HG03108 (cell line): Measurements from ENCODE around the gene SRGAP3.

Experiments
- ATAC-seq: cut with Tn5 transposase; IDR thresholded peaks from one replicate; pipeline ENCODE4 v1.9.1; 2021; ENCODE audit warnings: moderate library complexity; ENCODE audit not compliant: unreplicated experiment

Gene SRGAP3

DNA sequence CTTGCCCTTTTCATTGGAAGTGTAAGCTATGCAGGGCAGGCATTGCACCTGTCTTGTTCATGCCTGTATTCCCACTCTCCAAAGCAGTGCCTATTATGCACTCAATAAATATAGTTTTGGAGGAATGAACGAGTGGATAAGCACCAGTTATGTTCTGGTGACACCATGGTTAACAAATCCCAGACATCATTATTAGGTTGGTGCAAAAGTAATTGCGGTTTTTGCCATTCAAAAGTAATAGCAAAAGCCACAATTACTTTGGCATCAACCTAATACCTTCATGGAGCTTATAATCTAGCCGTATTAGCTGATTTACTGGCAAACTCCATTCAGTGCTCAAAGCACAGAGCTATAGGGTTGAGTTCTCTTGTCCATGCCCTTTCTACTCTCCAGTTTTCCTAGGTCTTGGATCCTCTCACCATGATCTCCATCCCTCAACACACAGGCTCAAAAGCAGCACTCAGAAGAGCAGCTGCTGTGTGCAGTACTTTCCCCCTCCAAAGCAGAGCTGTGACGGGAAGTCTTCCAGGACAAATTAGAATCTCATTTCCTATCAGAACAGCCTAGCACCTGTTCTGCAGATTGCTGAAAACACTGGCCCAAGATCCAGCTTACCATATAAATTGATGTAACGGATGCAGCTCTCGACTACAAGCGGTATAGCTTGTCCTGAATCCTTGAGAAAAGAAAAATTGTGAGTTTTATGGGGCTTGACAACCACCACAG is 223.0 kb downstream of the SRGAP3 start:
- no peak for ATAC-seq

DNA sequence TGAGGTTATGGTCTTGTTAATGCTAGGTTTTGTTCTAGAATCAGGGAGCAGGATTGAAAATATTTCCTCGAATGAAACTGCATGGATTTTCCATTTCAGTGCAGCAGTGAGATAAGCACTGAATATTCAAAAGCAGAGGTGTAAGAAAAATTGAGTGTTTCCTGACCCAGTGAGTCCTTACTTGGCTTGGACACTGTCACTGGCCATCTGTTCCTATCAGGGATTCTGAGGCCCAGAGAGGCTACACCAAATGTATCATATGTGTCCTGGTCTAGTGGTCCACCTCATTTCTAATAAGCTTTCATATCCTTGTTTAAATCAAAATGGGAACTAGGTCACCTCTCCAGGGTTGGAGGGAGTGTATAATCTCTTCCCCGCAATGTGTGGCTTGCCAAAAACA is 225.1 kb downstream of the SRGAP3 start:
- ATAC-seq: no peak

DNA sequence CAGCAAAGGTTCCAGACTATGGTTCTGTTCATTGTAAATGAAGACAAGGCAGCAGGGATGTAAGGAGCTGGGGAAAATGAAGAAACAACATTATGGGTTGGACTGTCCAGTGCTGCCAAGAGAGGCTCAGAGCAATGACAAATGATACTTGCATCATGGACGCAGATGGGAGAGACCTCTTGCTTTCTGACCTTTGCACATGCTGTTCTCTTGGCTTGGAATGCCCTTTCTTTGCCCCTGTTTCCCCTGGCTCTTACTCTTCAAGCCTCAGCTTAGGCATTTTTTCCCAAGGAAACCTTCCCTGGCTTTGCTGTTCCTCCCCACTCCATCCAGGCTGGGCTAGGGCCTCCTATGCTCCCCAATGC is 226.2 kb downstream of the SRGAP3 start:
- ATAC-seq: no peak

DNA sequence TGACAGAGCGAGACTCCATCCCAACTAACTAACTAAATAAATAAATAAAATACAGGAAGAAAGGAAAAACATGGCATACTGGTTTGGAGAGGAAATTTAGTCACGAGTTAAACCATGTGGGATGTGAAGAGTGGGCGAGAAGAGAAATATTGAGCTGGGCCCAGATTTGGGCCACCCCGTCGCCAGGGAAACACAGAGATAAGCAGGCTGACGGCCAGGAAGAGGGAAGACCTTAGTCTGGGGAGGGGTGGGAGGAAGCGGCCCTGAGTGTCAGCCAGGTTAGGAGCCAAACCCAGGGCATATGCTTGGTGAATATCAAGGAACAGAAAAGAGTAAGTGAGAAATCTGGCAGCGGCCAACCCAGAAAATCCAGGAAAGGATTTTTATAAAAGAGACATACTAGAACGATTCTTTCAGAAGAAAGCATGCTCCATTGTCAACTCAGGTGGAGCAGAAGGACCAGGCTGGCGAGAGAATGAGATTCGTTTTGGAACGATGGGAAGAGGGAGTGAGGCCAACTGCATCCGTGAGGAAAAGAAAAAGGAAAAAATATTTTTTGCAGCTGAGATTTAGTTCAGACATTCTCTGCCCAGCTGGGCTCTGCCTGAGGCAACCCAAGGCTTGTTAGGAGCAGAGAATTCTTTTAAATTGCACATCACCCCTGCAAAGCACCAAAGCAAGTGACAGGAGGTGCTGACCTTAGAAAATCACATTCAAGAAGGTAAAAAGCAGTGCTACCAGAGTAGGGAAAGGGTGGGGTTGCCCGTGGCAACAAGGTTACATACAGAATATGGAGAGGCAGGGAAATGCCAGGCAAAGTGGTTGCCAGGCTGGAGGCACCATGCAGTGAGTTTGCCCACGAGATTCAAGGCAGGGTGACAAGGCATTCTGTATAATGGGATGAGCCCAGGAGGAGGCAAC is 226.9 kb downstream of the SRGAP3 start:
- no peak for ATAC-seq

DNA sequence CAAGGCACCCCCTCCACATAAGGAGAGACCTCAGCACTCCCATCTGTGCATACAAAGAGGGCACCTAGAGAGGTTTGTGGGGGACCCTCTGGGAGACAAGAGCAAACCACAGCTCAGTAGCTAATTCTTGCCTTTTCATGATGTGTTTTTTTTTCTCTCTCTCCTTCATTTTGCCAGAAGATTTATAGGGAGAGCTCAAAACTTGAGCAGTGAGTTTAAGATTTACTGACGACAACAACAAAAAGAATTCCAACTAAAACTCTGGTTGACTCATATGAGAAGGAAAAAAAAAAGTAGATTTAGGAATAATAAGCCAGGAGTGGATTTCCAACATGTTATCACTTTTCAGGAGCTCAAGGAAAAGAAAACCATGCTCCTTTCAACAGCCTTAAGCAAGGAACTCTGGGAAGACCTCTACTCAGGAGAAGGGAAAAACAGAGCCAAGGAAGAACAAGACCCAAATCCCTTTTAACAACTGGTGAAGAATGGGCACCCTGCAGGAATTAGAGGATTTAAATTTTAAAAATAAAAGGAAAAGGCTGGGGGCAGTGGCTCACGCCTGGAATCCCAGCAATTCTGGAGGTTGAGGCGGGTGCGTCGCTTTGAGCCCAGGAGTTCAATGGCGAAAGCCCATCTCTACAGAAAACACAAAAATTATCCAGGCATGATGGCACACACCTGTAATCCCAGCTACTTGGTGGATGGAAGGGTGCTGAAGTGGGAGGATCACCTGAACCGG is 228.0 kb downstream of the SRGAP3 start:
- ATAC-seq: no peak

DNA sequence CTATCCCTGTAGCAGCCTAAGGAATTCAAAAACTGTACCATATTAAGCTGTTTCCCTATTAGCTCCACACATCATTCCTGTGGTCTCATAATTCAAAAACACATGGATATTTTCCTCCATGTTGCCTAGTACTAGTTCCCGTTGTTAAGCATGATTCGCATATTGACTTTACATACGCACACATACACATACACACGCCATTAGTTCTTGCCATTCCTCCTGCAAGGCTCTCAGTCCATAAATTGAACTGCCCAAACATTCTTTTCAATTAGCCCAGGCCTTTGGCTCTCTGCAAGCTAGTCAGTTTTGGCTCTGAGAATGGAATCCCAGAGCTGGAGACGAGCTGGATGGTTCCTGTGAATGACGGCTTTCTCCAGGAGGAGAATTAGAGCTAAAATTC is 229.0 kb downstream of the SRGAP3 start:
- no peak for ATAC-seq

DNA sequence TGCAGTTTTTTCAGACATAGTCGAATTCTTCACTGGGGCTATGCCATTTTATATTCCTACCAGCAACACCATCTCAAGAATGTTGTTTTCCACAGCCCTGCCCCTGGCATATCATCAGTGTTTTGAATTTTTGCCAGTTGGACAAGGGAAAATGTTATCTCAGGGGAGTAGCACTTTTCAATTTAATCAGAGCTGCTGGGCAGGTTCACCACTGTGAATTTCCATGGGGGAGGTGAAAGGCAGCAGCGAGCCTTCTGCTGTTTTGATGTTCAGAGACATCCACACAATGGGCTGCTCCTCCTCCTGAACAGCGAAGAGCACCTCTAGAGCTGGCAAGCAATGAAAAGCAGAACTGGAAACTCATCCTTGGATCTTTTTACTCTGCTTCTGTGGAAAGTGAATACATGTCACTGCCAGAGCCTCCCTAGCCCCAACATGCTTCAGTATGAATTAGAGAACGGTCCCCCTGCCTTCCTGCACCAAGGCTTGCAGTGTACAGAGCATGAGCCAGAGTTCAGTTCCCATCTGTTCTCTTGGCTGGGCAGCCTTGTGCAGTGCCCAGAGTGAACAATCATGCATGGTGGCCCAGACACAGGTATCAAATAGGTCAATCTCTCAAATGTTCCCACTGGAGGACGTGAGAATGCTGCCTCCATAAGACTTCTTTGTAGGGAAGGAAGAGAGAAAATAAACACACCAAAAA is 230.0 kb downstream of the SRGAP3 start:
- no peak for ATAC-seq

DNA sequence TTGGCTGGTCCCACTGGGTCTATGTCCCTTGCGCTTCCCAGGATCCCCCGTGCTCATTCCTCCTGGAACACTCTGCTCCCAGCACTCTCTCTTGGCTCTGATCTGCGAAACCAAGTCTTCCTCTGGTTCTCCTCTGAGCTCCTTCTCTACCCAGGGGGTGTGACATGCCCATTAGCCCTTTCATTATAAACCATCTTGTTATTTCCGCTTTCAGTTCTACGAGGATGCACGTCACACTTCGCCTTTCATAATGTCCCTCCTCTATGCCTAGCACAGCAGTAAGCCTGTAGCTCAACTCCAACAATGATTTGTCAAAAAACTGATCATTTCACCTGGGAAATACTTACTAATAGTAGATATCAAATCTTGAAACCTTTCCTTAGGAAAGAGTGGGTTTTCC is 234.2 kb downstream of the SRGAP3 start:
- no peak for ATAC-seq

DNA sequence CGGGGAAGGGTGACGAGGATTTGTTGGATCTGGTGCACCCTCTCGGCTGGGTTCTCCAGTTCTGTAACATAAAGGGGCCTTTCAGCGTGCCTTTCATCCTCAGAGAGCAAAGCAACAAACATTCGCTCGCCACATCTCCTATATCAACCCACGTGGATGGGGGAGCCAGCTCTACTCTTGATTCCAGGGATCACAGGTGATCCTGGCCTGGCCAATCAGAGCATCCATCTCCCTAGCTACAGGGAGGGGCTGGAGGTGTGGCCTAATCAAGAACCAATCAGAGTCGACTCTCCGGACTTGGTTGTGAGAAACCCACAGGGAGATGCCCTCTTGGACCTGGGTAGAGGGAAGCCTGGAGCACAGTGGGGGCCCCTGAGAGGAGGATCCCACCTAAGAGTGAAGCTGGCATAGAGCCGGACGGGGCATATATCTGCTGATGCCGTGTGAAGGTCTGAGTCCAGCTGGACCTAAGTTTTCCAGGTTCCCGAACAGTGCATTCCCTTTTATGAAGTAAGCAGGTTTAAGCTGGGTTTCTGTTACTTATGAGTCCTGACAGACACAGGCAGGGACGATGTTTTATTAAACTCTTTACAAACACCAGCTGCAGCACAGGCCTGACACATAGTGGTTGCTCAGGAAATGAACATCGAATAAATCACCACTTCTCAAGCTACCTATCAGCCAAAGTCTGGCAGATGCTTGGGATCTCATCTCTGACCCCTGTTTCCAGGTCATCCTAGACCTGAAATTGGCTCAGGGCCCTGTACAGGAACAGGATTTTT is 235.5 kb downstream of the SRGAP3 start:
- ATAC-seq: no peak

DNA sequence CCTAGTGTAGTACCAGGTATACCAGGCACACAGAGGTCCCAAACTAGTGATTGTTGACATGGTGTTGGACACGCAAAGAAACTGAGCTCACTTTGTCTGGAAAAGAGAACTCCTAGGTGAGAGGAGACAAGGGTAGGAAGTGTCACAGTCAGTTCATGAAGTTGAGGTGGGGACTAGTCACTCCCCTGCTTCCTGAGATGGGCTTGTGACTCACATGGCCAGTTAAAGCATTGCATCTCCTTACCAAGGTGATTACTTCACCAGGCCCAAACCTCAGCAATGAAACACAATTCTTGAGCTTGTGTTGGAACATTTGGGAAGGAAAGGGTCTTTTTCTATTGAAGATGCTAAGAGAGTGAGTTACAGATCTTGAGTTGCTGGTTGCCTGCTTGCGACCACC is 236.9 kb downstream of the SRGAP3 start:
- ATAC-seq: no peak

DNA sequence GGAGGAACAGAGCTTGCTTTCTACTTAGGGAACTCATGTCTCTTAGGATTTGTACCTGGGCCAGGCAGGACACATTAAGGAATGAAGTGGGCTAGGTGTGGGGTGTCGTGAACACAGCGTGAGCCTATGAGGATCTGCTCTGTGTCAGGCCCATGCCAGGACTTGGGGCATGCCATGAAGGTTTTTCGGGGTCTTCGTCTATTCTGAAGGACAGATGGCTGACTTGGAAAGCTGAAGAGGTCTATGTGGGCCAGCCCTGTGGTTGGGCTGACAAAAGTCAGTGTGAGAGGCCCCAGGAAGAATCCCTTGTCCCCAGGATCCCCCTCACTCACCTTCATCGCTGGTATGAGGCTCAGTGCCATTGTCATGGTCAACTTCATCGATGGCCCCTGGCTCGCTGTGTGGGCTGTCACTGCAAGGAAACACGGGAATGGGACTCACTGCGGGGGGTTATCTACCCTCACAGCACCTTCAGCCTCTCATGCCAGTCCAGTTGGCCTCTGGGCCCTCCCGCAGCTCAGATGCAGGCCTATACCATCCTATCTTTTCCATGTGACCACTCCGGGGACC is 239.4 kb downstream of the SRGAP3 start:
- no peak for ATAC-seq

DNA sequence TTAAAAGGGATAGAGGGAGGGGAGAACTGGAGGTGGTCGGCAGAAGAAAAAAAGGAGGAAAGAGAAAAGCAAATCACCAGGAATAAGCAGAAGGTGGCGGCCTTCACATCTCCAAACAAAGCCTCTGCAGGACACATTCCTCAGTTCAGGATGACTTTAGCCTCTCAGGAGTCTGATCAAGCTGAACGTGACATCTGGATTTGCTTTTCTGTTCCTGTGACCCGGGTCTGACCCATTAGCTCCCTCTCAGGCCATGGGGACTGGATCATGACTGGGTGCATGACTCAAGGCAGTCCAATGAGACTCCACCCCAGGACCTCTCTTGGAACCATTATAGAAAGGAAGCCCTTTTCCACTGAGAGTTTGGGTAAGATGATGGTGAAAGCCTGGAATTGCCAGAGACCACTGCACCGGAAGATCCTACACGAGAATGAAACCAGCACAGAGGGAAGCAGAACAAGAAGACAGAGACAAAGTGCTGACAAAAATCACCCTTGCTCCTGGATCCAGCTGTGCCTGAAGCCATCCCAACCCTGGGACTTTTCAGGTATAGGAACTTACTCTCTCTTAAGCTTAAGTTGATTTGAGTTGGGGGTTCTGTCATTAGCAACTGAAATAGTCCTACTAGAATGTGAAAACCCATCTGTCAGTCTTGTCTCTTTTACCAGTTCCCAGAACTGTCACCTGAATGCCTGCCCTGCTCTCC is 240.7 kb downstream of the SRGAP3 start:
- ATAC-seq: no peak

DNA sequence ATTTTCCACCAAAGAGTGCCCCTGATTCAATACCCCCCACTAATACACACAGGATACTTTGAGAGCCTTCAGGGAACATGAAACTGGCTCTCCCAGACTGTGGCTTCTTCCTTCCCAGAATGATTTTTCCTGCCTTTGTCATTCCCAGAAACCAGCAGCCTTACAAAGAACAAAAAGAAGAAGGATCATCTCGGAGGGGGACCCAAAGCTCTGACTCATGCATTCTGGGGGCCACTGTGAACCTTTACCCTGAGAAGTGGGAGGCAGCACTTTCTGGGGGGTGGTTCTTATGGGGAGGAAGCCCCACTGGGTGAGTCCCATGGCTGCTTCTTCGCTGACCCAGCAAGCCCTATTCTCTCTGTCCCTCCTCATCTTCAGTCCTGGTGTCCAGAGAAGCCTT is 241.5 kb downstream of the SRGAP3 start:
- no peak for ATAC-seq

DNA sequence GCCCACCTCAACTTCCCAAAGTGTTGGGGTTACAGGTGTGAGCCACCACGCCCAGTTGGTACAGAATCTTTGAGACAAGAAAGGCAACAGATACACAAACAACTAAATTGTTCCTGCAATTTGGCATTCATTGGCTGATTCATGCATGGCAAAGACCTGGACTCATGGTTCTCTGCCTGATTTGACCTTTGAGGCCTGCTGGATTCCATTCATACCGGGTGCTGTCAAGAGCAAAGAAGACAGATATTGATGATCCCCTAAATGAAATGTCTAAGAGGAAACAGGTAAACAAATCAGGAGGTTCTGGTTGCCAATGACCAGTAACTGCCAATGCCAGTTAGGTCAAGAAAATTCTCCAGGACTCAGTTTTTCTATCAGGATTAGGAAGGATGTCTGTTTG is 242.2 kb downstream of the SRGAP3 start:
- ATAC-seq: no peak

DNA sequence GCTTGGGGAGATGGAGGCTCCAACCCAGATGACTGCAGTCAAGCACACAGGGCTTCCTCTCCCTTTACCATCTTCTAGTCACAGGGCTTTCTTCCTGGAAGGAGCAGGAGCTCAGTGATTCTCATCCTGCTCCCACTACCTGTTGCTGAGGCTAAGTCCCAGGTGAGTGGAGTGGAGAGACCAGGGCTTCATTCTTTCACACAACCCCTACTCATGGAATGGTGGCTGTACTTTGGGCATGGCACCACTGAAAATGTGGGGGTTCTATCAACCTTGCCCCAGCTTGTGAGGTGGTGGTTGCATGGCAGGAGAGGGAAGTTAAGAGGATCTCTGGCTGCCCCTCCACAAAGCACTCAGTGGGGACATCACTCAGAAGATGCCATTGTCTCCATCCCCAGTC is 249.4 kb downstream of the SRGAP3 start:
- ATAC-seq: no peak

DNA sequence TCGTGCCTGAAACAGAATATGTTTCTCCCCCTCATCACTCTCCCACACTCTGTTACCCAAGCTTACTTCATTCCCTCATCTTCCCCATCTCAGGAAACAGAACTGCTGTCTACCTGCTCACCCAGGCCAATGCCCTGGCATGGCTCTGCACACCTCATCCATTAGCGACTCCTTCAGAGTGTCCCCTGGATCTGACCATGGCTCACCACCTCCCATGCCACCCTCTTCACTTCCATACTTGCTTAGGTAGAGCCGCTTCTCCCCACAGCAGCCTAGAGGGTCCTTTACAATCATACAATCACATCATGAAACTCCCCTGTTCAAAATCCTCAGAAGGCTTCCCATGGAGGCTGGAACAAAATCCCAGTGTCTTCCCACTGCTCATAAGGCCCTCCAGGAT is 252.3 kb downstream of the SRGAP3 start:
- no peak for ATAC-seq

DNA sequence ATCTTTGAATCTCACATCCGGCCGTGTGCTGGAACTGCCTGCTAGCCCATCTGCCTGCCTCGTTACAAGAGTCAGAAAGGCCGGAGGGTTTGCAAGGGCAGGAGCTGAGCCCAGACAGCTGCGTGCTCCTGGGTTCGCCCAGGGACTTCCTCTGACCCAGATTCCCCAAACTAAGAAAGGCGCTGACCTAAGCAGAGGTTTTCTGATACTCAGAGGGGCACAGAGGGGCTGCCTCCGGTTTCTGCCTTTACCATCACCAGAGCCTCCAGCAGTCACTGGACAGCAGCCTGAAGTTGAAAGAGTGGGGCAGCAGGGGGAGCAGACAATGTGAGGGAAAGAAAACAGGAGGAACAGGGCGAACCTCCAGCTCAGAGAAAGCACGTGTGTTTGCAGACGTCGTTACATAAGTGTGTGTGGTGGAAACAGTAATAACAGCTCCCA is 252.7 kb downstream of the SRGAP3 start:
- ATAC-seq: no peak

DNA sequence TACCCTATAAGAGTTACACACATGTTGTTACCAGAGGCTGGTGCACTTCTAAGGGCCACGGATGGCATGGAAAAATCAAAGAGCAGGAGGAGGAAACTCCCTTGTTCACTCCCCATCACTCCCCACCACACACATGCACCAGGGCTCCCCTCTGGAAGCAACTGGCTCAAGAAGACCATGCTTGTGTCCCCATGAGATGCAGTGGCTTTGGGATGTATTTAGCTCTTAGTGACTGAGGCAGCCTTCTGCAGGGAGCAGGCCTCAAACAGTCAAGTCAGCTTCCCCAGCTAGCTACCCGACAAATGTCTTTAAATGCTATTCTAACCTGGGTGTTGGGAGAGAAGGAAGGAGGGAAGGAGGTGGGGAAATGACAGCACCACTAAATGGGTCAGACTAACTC is 253.2 kb downstream of the SRGAP3 start:
- no peak for ATAC-seq

DNA sequence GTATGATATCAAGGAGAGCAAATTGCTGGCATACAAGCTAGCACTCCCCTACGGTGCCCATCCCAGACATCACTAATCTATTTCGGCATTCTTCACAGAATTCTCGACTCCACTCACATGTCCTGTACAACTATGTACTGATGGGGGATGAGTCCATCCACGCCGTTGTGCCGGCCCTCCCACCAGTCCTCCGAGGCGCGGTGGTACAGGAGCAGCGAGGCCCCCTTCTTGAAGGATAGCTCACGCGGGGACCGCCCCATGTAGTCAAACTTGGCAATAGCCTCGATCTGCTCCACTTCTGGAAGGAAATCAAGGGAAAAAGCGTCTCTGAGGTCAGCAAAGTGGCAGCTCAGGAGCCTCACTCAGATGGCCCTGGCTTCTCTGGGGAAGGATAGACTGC is 255.2 kb downstream of the SRGAP3 start:
- no peak for ATAC-seq
